H1 (cell line): ENCODE results near the gene SAFB. TPM values are rescaled to one million over a fixed set of nuclear protein-coding genes. Genes with fewer than 3 reads are reported as not detected.

Experiments used
- CTCF ChIA-PET: fragments of 300-600 bp; sonication (Branson Sonifier 250); formaldehyde crosslinking; loops from one replicate; lab custom pipeline; 2021; ENCODE audit not compliant: partially characterized antibody; lab: Charles Lee
- POLR2A ChIA-PET: fragments of 300-600 bp; sonication (Branson Sonifier 250); formaldehyde crosslinking; loops from one replicate; lab custom pipeline; 2021; ENCODE audit warnings: inconsistent platforms; ENCODE audit not compliant: partially characterized antibody; lab: Charles Lee
- DNase-seq, 2 experiments: peaks; one replicate each; pipeline versions ENCODE4 v3.0.0 to v3.0.0-alpha.2; 2010 to 2022; ENCODE audit warnings: low spot score in 2 of 2, low read depth in 1 of 2, mixed read lengths in 1 of 2
- FAIRE-seq: peaks from 2 replicates; lab custom pipeline; 2011; peaks lifted over from hg19 to GRCh38; lab: Jason Lieb, UNC
- H2AFZ ChIP-seq: 2 replicates; pipeline ENCODE4 v1.8.1; 2012; ENCODE audit warnings: low read length, inconsistent platforms
- H2AK5ac ChIP-seq: 2 replicates; pipeline ENCODE4 v1.6.1; 2013; ENCODE audit warnings: low read depth, low read length
- H2BK120ac ChIP-seq: replicated peaks from 2 replicates; pipeline ENCODE3; 2013; ENCODE audit warnings: low read depth, low read length, inconsistent platforms
- H2BK12ac ChIP-seq: 2 replicates; pipeline ENCODE4 v1.6.1; 2013; ENCODE audit warnings: low read depth, low read length
- H2BK15ac ChIP-seq: 2 replicates; pipeline ENCODE4 v1.6.1; 2013; ENCODE audit warnings: low read length
- H2BK20ac ChIP-seq: 2 replicates; pipeline ENCODE4 v1.6.1; 2013; ENCODE audit warnings: low read length
- H2BK5ac ChIP-seq: 2 replicates; pipeline ENCODE4 v1.6.1; 2013; ENCODE audit warnings: low read depth, low read length
- H3K14ac ChIP-seq: 2 replicates; pipeline ENCODE4 v1.6.1; 2013; ENCODE audit warnings: inconsistent platforms; ENCODE audit not compliant: insufficient read length
- H3K18ac ChIP-seq: 2 replicates; pipeline ENCODE4 v1.6.1; 2013; ENCODE audit warnings: low read length; ENCODE audit errors: extremely low read depth
- H3K23ac ChIP-seq: 2 replicates; pipeline ENCODE4 v1.6.1; 2013; ENCODE audit warnings: inconsistent platforms; ENCODE audit not compliant: insufficient read length
- H3K23me2 ChIP-seq: 2 replicates; pipeline ENCODE4 v1.6.1; 2013; ENCODE audit warnings: low read depth, low read length
- H3K27ac ChIP-seq: 2 replicates; pipeline ENCODE4 v1.6.1; 2011; ENCODE audit warnings: low read depth, low read length, inconsistent platforms
- H3K27me3 ChIP-seq, 4 experiments: replicated peaks in 1 of 4; 1 replicate in 1 of 4; 2 replicates in 3 of 4; pipeline versions ENCODE4 v1.6.1 to v1.8.1; 2011 to 2013; ENCODE audit warnings: low read length in 3 of 4, mild to moderate bottlenecking in 3 of 4, inconsistent platforms in 2 of 4, mixed read lengths in 2 of 4, moderate library complexity in 1 of 4; ENCODE audit not compliant: control insufficient read depth in 3 of 4, insufficient read depth in 3 of 4; ENCODE audit errors: extremely low read depth in 1 of 4
- H3K36me3 ChIP-seq, 4 experiments: 2 replicates each; pipeline versions ENCODE4 v1.6.1 to v1.8.1; 2011 to 2013; ENCODE audit warnings: mild to moderate bottlenecking in 4 of 4, low read length in 3 of 4, moderate library complexity in 2 of 4, control low read depth in 1 of 4, inconsistent platforms in 1 of 4; ENCODE audit not compliant: insufficient read depth in 4 of 4, control insufficient read depth in 2 of 4
- H3K4ac ChIP-seq: replicated peaks from 2 replicates; pipeline ENCODE3; 2013; ENCODE audit warnings: low read length, low read depth, mixed read lengths, inconsistent platforms; ENCODE audit not compliant: insufficient read length
- H3K4me1 ChIP-seq, 4 experiments: replicated peaks in 1 of 4; 1 replicate in 1 of 4; 2 replicates in 3 of 4; pipeline versions ENCODE4 v1.6.1 to v1.8.1; 2011 to 2013; ENCODE audit warnings: low read length in 3 of 4, inconsistent platforms in 2 of 4, mixed read lengths in 1 of 4; ENCODE audit not compliant: insufficient read depth in 4 of 4, control insufficient read depth in 3 of 4
- H3K4me2 ChIP-seq, 2 experiments: 2 replicates each; pipeline versions ENCODE4 v1.6.1 to v1.8.1; 2011 to 2013; ENCODE audit warnings: low read depth in 2 of 2, low read length in 2 of 2, control low read depth in 1 of 2, inconsistent platforms in 1 of 2, mild to moderate bottlenecking in 1 of 2; ENCODE audit not compliant: insufficient read depth in 1 of 2
- H3K4me3 ChIP-seq, 4 experiments: fragments of 200-600, 300-600 bp in 1 of 4; sonication (generic), shearing (Covaris generic), sonication (Bioruptor Twin) in 1 of 4; 2 replicates each; pipeline versions ENCODE4 v1.5.1 to v1.8.1; 2011 to 2016; ENCODE audit warnings: low read length in 4 of 4, low read depth in 3 of 4, control low read depth in 2 of 4, inconsistent platforms in 2 of 4, mild to moderate bottlenecking in 2 of 4, mixed read lengths in 1 of 4, moderate library complexity in 1 of 4; ENCODE audit not compliant: insufficient read depth in 2 of 4; ENCODE audit errors: extremely low read depth in 1 of 4
- H3K56ac ChIP-seq: replicated peaks from 2 replicates; pipeline ENCODE3; 2013; ENCODE audit warnings: low read depth, mild to moderate bottlenecking, mixed read lengths, low read length, inconsistent platforms; ENCODE audit not compliant: insufficient read length
- H3K79me1 ChIP-seq: 2 replicates; pipeline ENCODE4 v1.6.1; 2013; ENCODE audit warnings: low read depth, low read length, control low read depth
- H3K79me2 ChIP-seq, 2 experiments: 2 replicates each; pipeline versions ENCODE4 v1.6.1 to v1.8.1; 2012 to 2013; ENCODE audit warnings: low read length in 2 of 2, mild to moderate bottlenecking in 2 of 2, inconsistent platforms in 1 of 2; ENCODE audit not compliant: insufficient read depth in 2 of 2, control insufficient read depth in 1 of 2
- H3K9ac ChIP-seq, 4 experiments: replicated peaks in 1 of 4; 1 replicate in 1 of 4; 2 replicates in 3 of 4; pipeline versions ENCODE4 v1.6.1 to v1.8.1; 2011 to 2013; ENCODE audit warnings: low read depth in 3 of 4, low read length in 3 of 4, control low read depth in 2 of 4, mild to moderate bottlenecking in 2 of 4, moderate library complexity in 2 of 4, inconsistent platforms in 1 of 4; ENCODE audit errors: extremely low read depth in 1 of 4
- H3K9me3 ChIP-seq, 2 experiments: 2 replicates each; pipeline versions ENCODE4 v1.6.1 to v1.8.1; 2012 to 2013; ENCODE audit warnings: mild to moderate bottlenecking in 2 of 2, moderate library complexity in 2 of 2, control low read depth in 1 of 2, inconsistent platforms in 1 of 2, low read depth in 1 of 2, low read length in 1 of 2, mixed read lengths in 1 of 2; ENCODE audit not compliant: insufficient read depth in 2 of 2
- H4K20me1 ChIP-seq, 2 experiments: replicated peaks in 1 of 2; 2 replicates each; pipeline versions ENCODE3 to v1.8.1; 2011 to 2013; ENCODE audit warnings: inconsistent platforms in 2 of 2, low read length in 2 of 2, mild to moderate bottlenecking in 1 of 2; ENCODE audit not compliant: insufficient read depth in 2 of 2, control insufficient read depth in 1 of 2
- H4K5ac ChIP-seq: 2 replicates; pipeline ENCODE4 v1.6.1; 2013; ENCODE audit warnings: low read length, low read depth, mixed read lengths, inconsistent platforms; ENCODE audit not compliant: insufficient read length
- H4K8ac ChIP-seq: 2 replicates; pipeline ENCODE4 v1.8.0; 2013; ENCODE audit warnings: mild to moderate bottlenecking, moderate library complexity, low read length, inconsistent platforms; ENCODE audit not compliant: insufficient read depth; ENCODE audit errors: extremely low read depth
- H4K91ac ChIP-seq: replicated peaks from 2 replicates; pipeline ENCODE3; 2013; ENCODE audit warnings: low read length, mixed read lengths, inconsistent platforms; ENCODE audit not compliant: insufficient read length
- CHD1 ChIP-seq: IDR thresholded peaks from 2 replicates; pipeline ENCODE4 v1.6.1; 2012; ENCODE audit warnings: low read depth, low read length, improper control_type of control experiment
- GABPA ChIP-seq: IDR thresholded peaks from 2 replicates; pipeline ENCODE4 v1.6.1; 2011; ENCODE audit warnings: mild to moderate bottlenecking, low read length, moderate library complexity, borderline replicate concordance; ENCODE audit not compliant: insufficient read depth
- JUN ChIP-seq: IDR thresholded peaks from 2 replicates; pipeline ENCODE4 v1.6.1; 2011; ENCODE audit warnings: low read depth, mild to moderate bottlenecking, improper control_type of control experiment, low read length
- RAD21 ChIP-seq, 2 experiments: IDR thresholded peaks in 1 of 2; conservative IDR thresholded peaks in 1 of 2; 2 replicates each; pipeline ENCODE4 v1.6.1; 2011; ENCODE audit warnings: low read depth in 2 of 2, low read length in 2 of 2, improper control_type of control experiment in 1 of 2, inconsistent platforms in 1 of 2, mild to moderate bottlenecking in 1 of 2, moderate library complexity in 1 of 2
- RBBP5 ChIP-seq: IDR thresholded peaks from 2 replicates; pipeline ENCODE4 v1.7.1; 2012; ENCODE audit warnings: low read depth, mild to moderate bottlenecking, inconsistent platforms, low read length, moderate library complexity, borderline replicate concordance
- TAF1 ChIP-seq: IDR thresholded peaks from 2 replicates; pipeline ENCODE4 v1.6.1; 2011; ENCODE audit warnings: mild to moderate bottlenecking, low read depth, low read length
- WGBS, 2 experiments: shearing (Covaris generic) in 1 of 2; methylation state at CpG; one replicate each; pipeline versions ENCODE4 v1.1.6 to v1.1.7; 2013 to 2015; ENCODE audit warnings: low lambda C conversion rate in 2 of 2, mixed read lengths in 2 of 2, inconsistent platforms in 1 of 2, low coverage in 1 of 2, missing lambda C conversion rate in 1 of 2; ENCODE audit not compliant: insufficient replicate concordance in 2 of 2, insufficient coverage in 1 of 2, insufficient read length in 1 of 2; ENCODE audit errors: extremely low coverage in 1 of 2, missing lambda C conversion rate in 1 of 2; 5-methylcytosine and 5-hydroxymethylcytosine counted together
- polyA plus RNA-seq, 7 experiments: library from polyadenylated mRNA; depleted of rRNA in 3 of 7; stranded (reverse) in 5 of 7; unstranded in 2 of 7; fragments of >200 nt in 5 of 7; fragments of 200-250 nt in 2 of 7; gene quantifications; 1 replicate in 5 of 7; 2 replicates in 1 of 7; 4 replicates in 1 of 7; pipeline versions ENCODE4 v1.2.1 to v1.2.3, GENCODE V29; 2011 to 2013; ENCODE audit warnings: missing spikeins in 2 of 7, mixed read lengths in 2 of 7
- total RNA-seq: library from RNA; stranded (reverse); fragmentation: NEBNext Ultra II Directional; extraction: Animal tissue kit (Norgen Biotek cat#: 25700); gene quantifications from 2 replicates; pipeline ENCODE4 v1.2.1, GENCODE V29; 2021
- TF ChIP-seq, protein P1 (sequence below), 3 experiments: IDR thresholded peaks; 1 replicate in 2 of 3; 2 replicates in 1 of 3; pipeline versions ENCODE4 v1.5.1 to v1.6.1; 2011; ENCODE audit warnings: low read length in 3 of 3, mild to moderate bottlenecking in 3 of 3, inconsistent platforms in 2 of 3, low read depth in 1 of 3, moderate library complexity in 1 of 3; ENCODE audit not compliant: insufficient read depth in 1 of 3; ENCODE audit errors: control extremely low read depth in 1 of 3

The SAFB gene
- total and polyA plus RNA-seq, 2 of the 8 experiments (the other 6 are each of a cell fraction or from before 2014, with no cell fraction given): 27.0 to 110 TPM

DNA sequence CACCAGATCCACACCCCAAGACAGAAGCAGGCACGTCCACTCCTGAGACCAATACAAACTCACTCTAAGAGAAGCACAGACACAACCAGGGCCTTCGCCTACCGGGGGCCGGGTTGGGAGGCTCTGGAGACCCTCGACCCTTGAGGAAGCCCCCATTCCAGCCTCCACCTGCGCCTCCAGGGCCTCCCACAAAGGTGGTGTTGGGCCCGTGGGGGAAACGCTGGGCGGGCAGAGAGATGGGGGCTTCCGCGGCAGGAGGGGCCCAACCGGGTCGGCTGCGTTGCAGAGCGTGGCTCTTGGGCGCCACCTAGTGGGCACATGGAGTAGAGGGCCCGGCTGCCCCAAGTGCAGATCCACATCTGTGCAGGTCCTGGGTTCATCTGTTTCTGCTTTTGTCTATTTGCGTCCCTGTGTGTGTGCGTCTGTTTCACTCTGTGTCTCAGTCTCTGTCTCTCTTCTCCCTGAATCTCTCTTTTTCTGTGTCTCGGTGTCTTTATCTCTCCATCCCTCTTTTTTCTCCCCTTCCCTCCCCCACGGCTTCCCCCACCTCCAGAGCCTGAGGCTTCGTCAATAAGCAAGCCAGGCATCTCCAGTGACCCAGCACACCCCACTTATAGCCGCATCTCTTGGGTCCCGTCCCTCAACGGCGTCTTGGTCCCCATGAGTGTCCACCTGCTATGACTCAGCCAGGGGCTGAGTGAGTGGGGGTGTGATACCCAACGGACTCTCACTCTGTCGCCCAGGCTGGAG lies 44.6 kb upstream of the SAFB start:
- Histone ChIP-seq H3K79me2 (no peaks in the 10 kb centered on the region), H3K56ac (peak overlapping the region; percentile 54), H2BK5ac (peak overlapping the region; percentile 64; the same call in 1 of the 2 replicates), H3K27me3 (no peaks in the 10 kb centered on the region), H4K5ac (no peak overlapping the region), H3K9ac (no peak overlapping the region; a peak in 1 of 7 replicates), H3K9me3 (no peaks in the 10 kb centered on the region), H3K18ac (0 out of 2 replicates have a peak overlapping the region, but pooled peaks have one; percentile 68), H3K79me1 (no peaks in the 10 kb centered on the region), H3K4ac (no peak overlapping the region), H3K4me1 (peaks cover 0 to 1% (median 0%) of the 10 kb centered on the region in 4 experiments; a peak in 2 of 7 replicates), H4K20me1 (peaks cover 0 to 3% of the 10 kb centered on the region in 2 experiments), H4K91ac (peak overlapping the region; percentile 79), H3K4me2 (peak overlapping the region in 1 of 2 experiments; percentile 57; a peak in 3 of 4 replicates), H2BK20ac (no peak overlapping the region), H2AK5ac (no peak overlapping the region), H3K14ac (no peak overlapping the region), H2BK120ac (no peak overlapping the region), H2AFZ (peak overlapping the region; percentile 91), H3K4me3 (peak overlapping the region in 2 of 4 experiments; percentile 4 to 39; a peak in 1 of 8 replicates), H3K27ac (no peak overlapping the region), H2BK12ac (no peak overlapping the region; the same call in 1 of the 2 replicates), H2BK15ac (peak overlapping the region; percentile 97), H4K8ac (no peak overlapping the region; the same call in 1 of the 2 replicates), H3K23me2 (no peaks in the 10 kb centered on the region), H3K23ac (no peak overlapping the region), H3K36me3 (no peaks in the 10 kb centered on the region)
- FAIRE-seq: no peak
- DNase-seq: peak in 1 of 2 experiments; percentile 93
- 33% methylated on average over 23 of the region's 28 CpGs; no CpG with 5 or more reads in 1 of the 2 experiments for WGBS, 2 experiments
- CTCF ChIA-PET: interaction anchor here (0.6 to 4.5 kb wide), 20 partner anchors 9 to 201 kb away, joined by 3 to 30 read pairs (median 4); partner anchors contain the start of gene TINCR
- POLR2A ChIA-PET: interaction anchor here (0.6 to 0.7 kb wide), 2 partner anchors 49 to 74 kb away, joined by 3 to 4 read pairs; no protein-coding TSS in a partner anchor
- TF ChIP-seq RBBP5 (no peak), GABPA (peak; percentile 60; the same call in 1 of the 2 replicates), JUN (no peak), CHD1 (no peak), RAD21 (IDR thresholded peaks at IDR 0.05 in 1 of 2, conservative IDR thresholded peaks at IDR 0.05 in 1 of 2; ENCODE audit: low read depth in 2 of 2, low read length in 2 of 2) (peak; percentile 93 to 96), TAF1 (no peak)
- TF ChIP-seq, protein P1, sequence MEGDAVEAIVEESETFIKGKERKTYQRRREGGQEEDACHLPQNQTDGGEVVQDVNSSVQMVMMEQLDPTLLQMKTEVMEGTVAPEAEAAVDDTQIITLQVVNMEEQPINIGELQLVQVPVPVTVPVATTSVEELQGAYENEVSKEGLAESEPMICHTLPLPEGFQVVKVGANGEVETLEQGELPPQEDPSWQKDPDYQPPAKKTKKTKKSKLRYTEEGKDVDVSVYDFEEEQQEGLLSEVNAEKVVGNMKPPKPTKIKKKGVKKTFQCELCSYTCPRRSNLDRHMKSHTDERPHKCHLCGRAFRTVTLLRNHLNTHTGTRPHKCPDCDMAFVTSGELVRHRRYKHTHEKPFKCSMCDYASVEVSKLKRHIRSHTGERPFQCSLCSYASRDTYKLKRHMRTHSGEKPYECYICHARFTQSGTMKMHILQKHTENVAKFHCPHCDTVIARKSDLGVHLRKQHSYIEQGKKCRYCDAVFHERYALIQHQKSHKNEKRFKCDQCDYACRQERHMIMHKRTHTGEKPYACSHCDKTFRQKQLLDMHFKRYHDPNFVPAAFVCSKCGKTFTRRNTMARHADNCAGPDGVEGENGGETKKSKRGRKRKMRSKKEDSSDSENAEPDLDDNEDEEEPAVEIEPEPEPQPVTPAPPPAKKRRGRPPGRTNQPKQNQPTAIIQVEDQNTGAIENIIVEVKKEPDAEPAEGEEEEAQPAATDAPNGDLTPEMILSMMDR (IDR thresholded peaks at IDR 0.05; ENCODE audit: control extremely low read depth in 1 of 3, insufficient read depth in 1 of 3, low read depth in 1 of 3, low read length in 3 of 3): peak; percentile 93 to 98 (median 93)
